ENCODE data around the gene ZNF362. TPM values are rescaled to one million over a fixed set of nuclear protein-coding genes. Genes with fewer than 3 reads are reported as not detected.

ZNF362 gene
- total and polyA plus RNA-seq, 7 donors: 6.5 to 20.9 (median 15.2) TPM

GRCh38 chr1:33281554-33282303 is 25.4 kb downstream of the ZNF362 start:
- Histone ChIP-seq H3K4me1 (no peaks in the 10 kb centered on the region), H3K27me3 (ENCODE audit: insufficient read depth in 3 of 3, low read length in 2 of 3) (no peaks in the 10 kb centered on the region), H3K9me3 (no peaks in the 10 kb centered on the region), H3K4me3 (no peak overlapping the region), H3K36me3 (ENCODE audit: insufficient read depth in 1 of 2, low read depth in 1 of 2) (peaks cover 3 to 73% of the 10 kb centered on the region in 2 donors), H3K27ac (no peak overlapping the region)
- TF ChIP-seq CTCF (IDR thresholded peaks at IDR 0.05): no peak
- ATAC-seq (no peak), DNase-seq (peak in 1 of 2 donors; percentile 43)
- intact Hi-C loops (cut with DNase I): no loop called here
- WGBS, 3 donors: 92 to 95% (median 93%) methylated on average over 16 to 17 of the region's 17 CpGs

GRCh38 chr1:33282791-33283190 is 26.5 kb downstream of the ZNF362 start:
- intact Hi-C loops (cut with DNase I): no loop called here
- peaks cover 3 to 72% of the 10 kb centered on the region in 2 donors for H3K36me3 ChIP-seq (ENCODE audit: insufficient read depth in 1 of 2, low read depth in 1 of 2)
- ATAC-seq (no peak), DNase-seq (no peak)
- no peak for TF ChIP-seq CTCF (IDR thresholded peaks at IDR 0.05)
- no peaks in the 10 kb centered on the region for H3K9me3 ChIP-seq
- no peaks in the 10 kb centered on the region for H3K4me1 ChIP-seq
- no peak overlapping the region for H3K27ac ChIP-seq
- no peaks in the 10 kb centered on the region for H3K27me3 ChIP-seq (ENCODE audit: insufficient read depth in 3 of 3, low read length in 2 of 3)
- no peak overlapping the region for H3K4me3 ChIP-seq
- WGBS, 3 donors: 86 to 92% (median 88%) methylated on average over 3 of the region's 3 CpGs

GRCh38 chr1:33284049-33284448 is 27.8 kb downstream of the ZNF362 start:
- Histone ChIP-seq H3K9me3 (no peaks in the 10 kb centered on the region), H3K27me3 (ENCODE audit: insufficient read depth in 3 of 3, low read length in 2 of 3) (no peaks in the 10 kb centered on the region), H3K27ac (no peak overlapping the region), H3K36me3 (ENCODE audit: insufficient read depth in 1 of 2, low read depth in 1 of 2) (peaks cover 3 to 64% of the 10 kb centered on the region in 2 donors), H3K4me1 (peaks cover 5% of the 10 kb centered on the region), H3K4me3 (no peak overlapping the region)
- ATAC-seq (no peak), DNase-seq (no peak)
- 69 to 76% (median 72%) methylated on average over 6 of the region's 6 CpGs for WGBS, 3 donors
- no peak for TF ChIP-seq CTCF (IDR thresholded peaks at IDR 0.05)
- intact Hi-C loops (cut with DNase I): no loop called here

GRCh38 chr1:33286451-33287185 is 30.3 kb downstream of the ZNF362 start:
- H3K27me3 ChIP-seq (ENCODE audit: insufficient read depth in 3 of 3, low read length in 2 of 3): no peaks in the 10 kb centered on the region
- WGBS, 3 donors: 69 to 81% (median 73%) methylated on average over 8 of the region's 8 CpGs
- intact Hi-C loops (cut with DNase I): no loop called here
- H3K4me1 ChIP-seq: peaks cover 14% of the 10 kb centered on the region
- no peak overlapping the region for H3K27ac ChIP-seq
- no peak overlapping the region for H3K4me3 ChIP-seq
- no peak for TF ChIP-seq CTCF (IDR thresholded peaks at IDR 0.05)
- DNase-seq (no peak), ATAC-seq (no peak)
- no peaks in the 10 kb centered on the region for H3K9me3 ChIP-seq
- H3K36me3 ChIP-seq (ENCODE audit: insufficient read depth in 1 of 2, low read depth in 1 of 2): peaks cover 0 to 40% of the 10 kb centered on the region in 2 donors

Data from psoas muscle (tissue), 8 donors.